Activated naive CD4-positive, alpha-beta T cell treated with anti-CD3 and anti-CD28 coated beads, Interleukin-2, amount 10 ng/mL, durations not matched to agents 5 hours and 36 hours (primary cell): ENCODE data around the gene G6PC2. TPM values are rescaled to one million over a fixed set of nuclear protein-coding genes. Genes with fewer than 3 reads are reported as not detected.

Experiments
- total RNA-seq, 2 experiments: library from RNA; stranded (reverse); gene quantifications; one replicate each; pipeline ENCODE4 v1.2.3, GENCODE V29; 2021

G6PC2 gene
- not detected for total RNA-seq

DNA sequence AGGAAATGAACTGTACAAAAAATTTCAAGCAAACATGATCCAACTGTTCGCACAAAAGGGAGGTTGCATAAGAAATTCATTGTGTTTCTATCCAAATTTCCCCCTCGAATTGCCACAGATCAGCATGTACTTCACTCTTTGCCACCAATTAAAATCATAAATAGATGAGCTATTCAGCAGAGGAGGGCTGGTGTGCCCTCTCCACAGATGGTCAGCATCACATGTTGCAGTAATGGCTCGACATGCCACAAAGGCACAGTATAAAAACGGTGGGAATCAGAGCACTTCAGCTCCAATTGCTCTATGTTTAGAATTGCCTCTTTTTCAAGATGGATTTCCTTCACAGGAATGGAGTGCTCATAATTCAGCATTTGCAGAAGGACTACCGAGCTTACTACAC, at the start of gene G6PC2:
G6PC2 (plus strand) TSS at position 289 of the 400 bp plus-strand sequence; CDS start at position 330, 41 bp downstream.

DNA sequence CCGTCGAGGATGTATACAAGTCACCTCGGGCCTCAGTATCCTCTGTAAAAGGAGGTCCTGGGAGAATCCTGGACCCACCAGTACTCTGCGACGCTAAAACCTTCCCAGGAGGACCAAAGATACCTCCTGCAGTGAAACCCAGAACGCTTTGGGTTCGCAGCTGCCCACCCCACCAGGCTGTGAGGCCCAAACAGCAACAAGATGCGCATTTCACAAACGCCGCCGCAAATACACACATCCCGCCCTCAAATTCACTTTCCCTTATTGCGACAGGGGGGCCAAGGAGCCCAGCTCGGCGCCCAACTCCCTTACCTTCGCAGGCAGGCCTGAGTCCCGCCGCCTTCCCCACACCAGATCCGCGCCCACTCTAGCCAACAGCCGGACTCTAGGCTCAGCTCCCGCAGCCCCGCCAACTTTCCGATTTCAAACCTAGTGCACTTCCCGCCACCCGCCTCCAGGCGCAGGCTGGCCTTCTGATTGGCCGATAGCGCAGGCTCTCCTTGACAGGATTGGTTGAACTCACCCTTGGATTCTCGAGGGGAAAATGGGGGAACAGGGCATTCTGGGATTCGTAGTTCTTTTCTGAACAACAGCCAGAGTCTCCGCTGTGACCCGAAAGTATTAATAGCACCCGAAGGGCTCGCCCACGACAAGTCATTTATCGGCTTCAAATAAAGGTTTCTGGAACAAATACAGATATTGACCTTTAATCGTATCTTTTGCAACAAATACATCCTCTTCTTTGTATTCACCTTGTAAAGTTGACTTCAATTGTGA, 10.9 kb upstream of the G6PC2 start, which contains the start of gene SPC25:
SPC25 (minus strand) TSS at position 425 of the 777 bp plus-strand sequence. CDS start 911 bp downstream, outside the sequence.

Other genes with a start within 250 kb of the G6PC2 start
- not detected for gene NOSTRIN, start 98.7 kb upstream of the G6PC2 start, total RNA-seq
- 10 to 100 TPM; 32.1 to 34.3 TPM for gene SPC25, start 10.9 kb upstream of the G6PC2 start, total RNA-seq
- not detected for gene ABCB11, start 130.0 kb downstream of the G6PC2 start, total RNA-seq
- not detected for gene DHRS9, start 168.3 kb downstream of the G6PC2 start, total RNA-seq